Measurements from ENCODE around the gene ZBTB4. TPM values are rescaled to one million over a fixed set of nuclear protein-coding genes. Genes with fewer than 3 reads are reported as not detected.
A peak's percentile ranks its signal among the peaks of the same experiment; 100 is the strongest.

Gene ZBTB4
- total RNA-seq, 2 donors from 2014 or later = 19.7 to 26.1 TPM

DNA sequence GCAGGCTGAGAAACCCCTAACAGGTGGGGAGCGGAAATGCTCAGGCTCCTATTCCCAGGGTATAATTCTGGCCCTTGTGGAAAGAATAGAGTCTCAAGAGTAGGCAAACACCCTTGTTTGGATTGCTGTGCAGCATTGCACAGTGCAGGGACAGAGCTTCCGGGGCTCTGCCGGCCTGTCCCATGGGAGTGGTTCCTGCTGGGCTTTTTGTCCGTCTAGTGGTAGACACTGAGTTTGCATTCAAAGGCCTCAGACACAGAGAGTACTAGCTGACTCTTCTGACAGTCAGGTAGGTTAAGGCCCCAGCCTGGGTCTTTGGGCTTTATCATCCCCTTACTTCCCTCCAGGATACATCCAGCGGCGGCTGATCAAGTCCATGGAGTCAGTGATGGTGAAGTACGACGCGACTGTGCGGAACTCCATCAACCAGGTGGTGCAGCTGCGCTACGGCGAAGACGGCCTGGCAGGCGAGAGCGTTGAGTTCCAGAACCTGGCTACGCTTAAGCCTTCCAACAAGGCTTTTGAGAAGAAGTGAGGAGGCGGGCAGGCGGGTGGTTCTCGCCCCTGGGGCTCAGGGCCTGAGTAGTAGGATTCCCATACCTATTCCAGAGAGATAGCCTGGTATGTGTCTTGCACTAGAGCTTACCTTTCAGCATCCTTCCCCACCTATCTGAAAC lies 22.9 kb upstream of the ZBTB4 start:
- H3K9me3 Mint-ChIP-seq = no peaks in the 10 kb centered on the region
- no peak for DNase-seq (ENCODE audit: low spot score)
- peaks cover 0 to 8% of the 10 kb centered on the region in 2 donors for H3K4me1 Mint-ChIP-seq (ENCODE audit: low read depth in 2 of 2)
- no peak for ATAC-seq
- no peaks in the 10 kb centered on the region for H3K27me3 Mint-ChIP-seq
- no peak overlapping the region for H3K4me3 Mint-ChIP-seq
- H3K27ac Mint-ChIP-seq = no peak overlapping the region
- peaks cover 35% of the 10 kb centered on the region for H3K36me3 Mint-ChIP-seq

- H3K9me3 Mint-ChIP-seq = no peaks in the 10 kb centered on the region
- peaks cover 35% of the 10 kb centered on the region for H3K36me3 Mint-ChIP-seq
- H3K4me1 Mint-ChIP-seq (ENCODE audit: low read depth in 2 of 2) = peaks cover 0 to 10% of the 10 kb centered on the region in 2 donors
Measured at GRCh38 chr17:7501729-7502128, 22.3 kb upstream of the ZBTB4 start.

DNA sequence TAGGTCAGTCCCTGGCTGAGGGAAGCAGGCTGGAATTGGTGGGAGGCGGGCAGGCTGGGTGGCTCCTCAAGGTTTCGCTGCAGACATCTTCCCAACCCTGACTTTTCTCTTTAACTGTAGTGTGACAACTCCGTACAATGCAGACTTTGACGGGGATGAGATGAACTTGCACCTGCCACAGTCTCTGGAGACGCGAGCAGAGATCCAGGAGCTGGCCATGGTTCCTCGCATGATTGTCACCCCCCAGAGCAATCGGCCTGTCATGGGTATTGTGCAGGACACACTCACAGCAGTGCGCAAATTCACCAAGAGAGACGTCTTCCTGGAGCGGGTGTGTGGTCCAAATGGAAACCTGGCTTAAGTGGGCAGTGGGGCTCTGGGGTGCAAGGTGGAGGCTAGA lies 19.7 kb upstream of the ZBTB4 start:
- ATAC-seq (no peak), DNase-seq (ENCODE audit: low spot score) (no peak)
- Mint-ChIP-seq H3K36me3 (peaks cover 29% of the 10 kb centered on the region), H3K9me3 (no peaks in the 10 kb centered on the region), H3K4me1 (ENCODE audit: low read depth in 2 of 2) (peaks cover 1 to 18% of the 10 kb centered on the region in 2 donors), H3K4me3 (no peak overlapping the region), H3K27me3 (no peaks in the 10 kb centered on the region), H3K27ac (no peak overlapping the region)

More at GRCh38 chr17:7501729-7502128, 22.3 kb upstream of the ZBTB4 start:
- no peaks in the 10 kb centered on the region for H3K27me3 Mint-ChIP-seq
- H3K27ac Mint-ChIP-seq = no peak overlapping the region
- ATAC-seq (no peak), DNase-seq (ENCODE audit: low spot score) (no peak)
- no peak overlapping the region for H3K4me3 Mint-ChIP-seq

- Mint-ChIP-seq H3K4me1 (ENCODE audit: low read depth in 2 of 2) (peaks cover 16 to 33% of the 10 kb centered on the region in 2 donors), H3K36me3 (peaks cover 28% of the 10 kb centered on the region), H3K9me3 (no peaks in the 10 kb centered on the region), H3K27me3 (no peaks in the 10 kb centered on the region), H3K27ac (no peak overlapping the region), H3K4me3 (no peak overlapping the region)
- ATAC-seq = no peak
- DNase-seq (ENCODE audit: low spot score) = no peak
Measured at GRCh38 chr17:7497636-7498035, 18.2 kb upstream of the ZBTB4 start.

GRCh38 chr17:7497228-7497627 lies 17.8 kb upstream of the ZBTB4 start:
- Mint-ChIP-seq H3K27ac (no peak overlapping the region), H3K27me3 (no peaks in the 10 kb centered on the region), H3K9me3 (no peaks in the 10 kb centered on the region), H3K4me3 (no peak overlapping the region), H3K36me3 (peaks cover 28% of the 10 kb centered on the region), H3K4me1 (ENCODE audit: low read depth in 2 of 2) (peaks cover 16 to 33% of the 10 kb centered on the region in 2 donors)
- no peak for DNase-seq (ENCODE audit: low spot score)
- ATAC-seq = no peak

DNA sequence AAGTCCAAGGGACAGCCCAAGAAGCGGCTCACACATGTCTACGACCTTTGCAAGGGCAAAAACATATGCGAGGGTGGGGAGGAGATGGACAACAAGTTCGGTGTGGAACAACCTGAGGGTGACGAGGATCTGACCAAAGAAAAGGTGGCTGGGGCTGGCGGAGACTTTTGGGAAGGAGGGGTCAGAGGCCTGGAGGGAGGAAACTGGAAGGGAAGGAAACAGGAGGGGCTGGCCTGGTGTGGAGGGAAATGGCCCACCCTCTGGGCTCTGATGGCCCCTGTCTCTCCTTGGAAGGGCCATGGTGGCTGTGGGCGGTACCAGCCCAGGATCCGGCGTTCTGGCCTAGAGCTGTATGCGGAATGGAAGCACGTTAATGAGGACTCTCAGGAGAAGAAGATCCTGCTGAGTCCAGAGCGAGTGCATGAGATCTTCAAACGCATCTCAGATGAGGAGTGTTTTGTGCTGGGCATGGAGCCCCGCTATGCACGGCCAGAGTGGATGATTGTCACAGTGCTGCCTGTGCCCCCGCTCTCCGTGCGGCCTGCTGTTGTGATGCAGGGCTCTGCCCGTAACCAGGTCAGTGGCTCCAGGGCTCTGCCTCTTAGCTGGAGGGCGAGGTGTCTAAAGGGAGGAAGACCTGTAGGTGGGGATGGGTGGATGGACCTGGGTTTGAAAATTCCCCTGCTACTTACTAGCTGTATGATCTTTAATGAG lies 17.2 kb upstream of the ZBTB4 start:
- no peaks in the 10 kb centered on the region for H3K27me3 Mint-ChIP-seq
- peaks cover 20 to 36% of the 10 kb centered on the region in 2 donors for H3K4me1 Mint-ChIP-seq (ENCODE audit: low read depth in 2 of 2)
- DNase-seq (ENCODE audit: low spot score) = no peak
- peak in 1 of 2 donors; percentile 44 for ATAC-seq
- no peaks in the 10 kb centered on the region for H3K9me3 Mint-ChIP-seq
- no peak overlapping the region for H3K4me3 Mint-ChIP-seq
- no peak overlapping the region for H3K27ac Mint-ChIP-seq
- H3K36me3 Mint-ChIP-seq = peaks cover 25% of the 10 kb centered on the region

GRCh38 chr17:7495906-7496434 lies 16.5 kb upstream of the ZBTB4 start:
- no peaks in the 10 kb centered on the region for H3K27me3 Mint-ChIP-seq
- H3K9me3 Mint-ChIP-seq = no peaks in the 10 kb centered on the region
- peaks cover 24 to 37% of the 10 kb centered on the region in 2 donors for H3K4me1 Mint-ChIP-seq (ENCODE audit: low read depth in 2 of 2)
- no peak overlapping the region for H3K27ac Mint-ChIP-seq
- ATAC-seq = no peak
- no peak overlapping the region for H3K4me3 Mint-ChIP-seq
- peaks cover 19% of the 10 kb centered on the region for H3K36me3 Mint-ChIP-seq
- DNase-seq (ENCODE audit: low spot score) = no peak

DNA sequence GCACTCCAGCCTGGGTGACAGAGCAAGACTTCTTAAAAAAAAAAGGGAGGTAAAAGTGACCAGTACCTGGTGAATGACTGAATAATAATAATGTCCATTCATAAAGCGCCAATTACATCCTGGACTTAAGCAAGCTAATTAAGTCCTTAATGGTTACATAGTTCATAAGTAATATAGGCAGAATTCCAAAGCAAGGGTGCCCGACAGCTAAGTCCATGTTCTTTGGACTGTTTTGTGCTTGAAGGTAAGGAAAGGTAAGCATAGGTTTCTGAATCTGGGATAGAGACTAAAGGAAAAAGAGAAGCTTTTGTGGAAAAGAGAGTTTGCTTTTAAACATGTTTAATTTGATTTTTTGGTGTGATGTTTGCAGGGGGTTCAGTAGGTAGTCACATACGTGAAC lies 14.5 kb upstream of the ZBTB4 start:
- Mint-ChIP-seq H3K9me3 (no peaks in the 10 kb centered on the region), H3K27ac (no peak overlapping the region), H3K4me1 (ENCODE audit: low read depth in 2 of 2) (peaks cover 35 to 46% of the 10 kb centered on the region in 2 donors), H3K4me3 (no peak overlapping the region), H3K36me3 (peaks cover 13% of the 10 kb centered on the region), H3K27me3 (no peaks in the 10 kb centered on the region)
- no peak for ATAC-seq
- DNase-seq (ENCODE audit: low spot score) = no peak

DNA sequence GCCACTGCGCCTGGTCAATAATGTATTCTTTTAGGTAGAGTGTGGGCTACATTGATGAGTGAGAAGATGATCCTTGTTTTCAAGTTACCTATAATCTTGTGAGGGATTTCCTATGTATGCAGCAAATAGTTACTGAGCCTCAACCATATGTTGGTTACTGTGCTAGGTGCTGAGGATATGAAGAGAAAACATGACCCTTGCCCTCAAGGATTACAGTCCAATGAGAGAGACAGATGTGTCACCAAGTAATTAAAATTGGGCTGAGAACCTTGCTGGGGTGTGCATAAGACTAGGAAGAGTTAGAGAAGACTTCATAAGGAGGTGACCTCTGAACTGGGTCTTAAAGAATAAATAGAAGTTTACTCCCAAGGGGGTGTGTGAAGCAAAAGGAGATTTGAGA lies 12.2 kb upstream of the ZBTB4 start:
- Mint-ChIP-seq H3K9me3 (no peaks in the 10 kb centered on the region), H3K27me3 (no peaks in the 10 kb centered on the region), H3K27ac (peak overlapping the region; percentile 1 to 17), H3K36me3 (peaks cover 23% of the 10 kb centered on the region), H3K4me3 (no peak overlapping the region), H3K4me1 (ENCODE audit: low read depth in 2 of 2) (peaks cover 52 to 55% of the 10 kb centered on the region in 2 donors)
- DNase-seq (ENCODE audit: low spot score) (no peak), ATAC-seq (no peak)

DNA sequence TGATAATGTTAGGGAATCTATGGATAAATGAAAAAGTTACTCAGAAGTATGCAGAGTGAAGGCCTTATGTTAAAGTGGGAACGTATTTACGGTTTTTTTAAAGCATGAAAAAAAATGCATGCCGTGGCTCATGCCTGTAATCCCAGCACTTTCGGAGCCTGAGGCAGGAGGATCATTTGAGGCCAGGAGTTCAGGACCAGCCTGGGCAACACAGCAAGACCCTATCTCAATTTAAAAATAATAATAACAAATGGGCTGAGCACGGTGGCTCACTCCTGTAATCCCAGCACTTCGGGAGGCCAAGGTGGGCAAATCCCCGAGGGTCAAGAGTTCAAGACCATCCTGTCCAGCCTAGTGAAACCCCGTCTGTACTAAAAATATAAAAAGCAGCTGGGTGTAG lies 10.7 kb upstream of the ZBTB4 start:
- Mint-ChIP-seq H3K4me3 (no peak overlapping the region), H3K4me1 (ENCODE audit: low read depth in 2 of 2) (peaks cover 58 to 63% of the 10 kb centered on the region in 2 donors)
- no peak for ATAC-seq

GRCh38 chr17:7486181-7486580 lies 6.8 kb upstream of the ZBTB4 start:
- Mint-ChIP-seq H3K9me3 (no peaks in the 10 kb centered on the region), H3K27me3 (no peaks in the 10 kb centered on the region), H3K36me3 (peaks cover 34% of the 10 kb centered on the region), H3K27ac (peak overlapping the region; percentile 76 to 98), H3K4me3 (peak overlapping the region; percentile 91), H3K4me1 (ENCODE audit: low read depth in 2 of 2) (peaks cover 59 to 67% of the 10 kb centered on the region in 2 donors)
- DNase-seq (ENCODE audit: low spot score) = no peak
- no peak for ATAC-seq

More for the DNA sequence above, 10.7 kb upstream of the ZBTB4 start:
- Mint-ChIP-seq H3K27me3 (no peaks in the 10 kb centered on the region), H3K36me3 (peaks cover 34% of the 10 kb centered on the region), H3K27ac (peak overlapping the region in 1 of 2 donors; percentile 22), H3K9me3 (no peaks in the 10 kb centered on the region)
- DNase-seq (ENCODE audit: low spot score) = no peak

GRCh38 chr17:7484919-7485377 lies 5.5 kb upstream of the ZBTB4 start:
- peaks cover 55 to 63% of the 10 kb centered on the region in 2 donors for H3K4me1 Mint-ChIP-seq (ENCODE audit: low read depth in 2 of 2)
- H3K9me3 Mint-ChIP-seq = no peaks in the 10 kb centered on the region
- ATAC-seq = no peak

GRCh38 chr17:7484067-7484918 lies 4.9 kb upstream of the ZBTB4 start, which contains the start of gene POLR2A:
TSS of gene POLR2A (plus strand) at chr17:7484366.
- Mint-ChIP-seq H3K27ac (peak within 1 kb of the TSS; percentile 98), H3K4me1 (ENCODE audit: low read depth in 2 of 2) (peaks cover 54 to 64% of the 10 kb centered on the region in 2 donors), H3K36me3 (peaks cover 29% of the 10 kb centered on the region), H3K9me3 (no peaks in the 10 kb centered on the region), H3K4me3 (peak within 1 kb of the TSS; percentile 91), H3K27me3 (no peaks in the 10 kb centered on the region)
- ATAC-seq (peak; percentile 84), DNase-seq (ENCODE audit: low spot score) (peak; percentile 99)

More at GRCh38 chr17:7484919-7485377, 5.5 kb upstream of the ZBTB4 start:
- Mint-ChIP-seq H3K4me3 (peak overlapping the region; percentile 91), H3K27me3 (no peaks in the 10 kb centered on the region), H3K27ac (peak overlapping the region; percentile 98), H3K36me3 (peaks cover 29% of the 10 kb centered on the region)
- DNase-seq (ENCODE audit: low spot score) = no peak

Data from natural killer cell treated with Interleukin-12 subunit alpha and Interleukin-12 subunit beta and Interleukin-15 and Interleukin-18, amount 100 ng/mL, for 72 hours (primary cell).